Measurements from ENCODE around the gene GRK1. TPM values are rescaled to one million over a fixed set of nuclear protein-coding genes. Genes with fewer than 3 reads are reported as not detected.

The GRK1 gene
- total and polyA plus RNA-seq, 2 experiments from 2014 or later = not detected

GRCh38 chr13:113781571-113781970, 114.6 kb downstream of the GRK1 start:
- Histone ChIP-seq H3K79me2 (replicated peaks; ENCODE audit: insufficient read depth) (no peaks in the 10 kb centered on the region), H4K20me1 (replicated peaks; ENCODE audit: insufficient read depth) (no peaks in the 10 kb centered on the region), H3F3A (replicated peaks; ENCODE audit: low read depth) (no peaks in the 10 kb centered on the region), H3K27me3 (ENCODE audit: insufficient read depth) (no peaks in the 10 kb centered on the region), H3K4me1 (ENCODE audit: insufficient read depth) (no peaks in the 10 kb centered on the region), H3K4me2 (no peak overlapping the region), H3K36me3 (ENCODE audit: insufficient read depth) (no peaks in the 10 kb centered on the region), H2AFZ (no peak overlapping the region), H3K4me3 (no peak overlapping the region), H3K9me2 (ENCODE audit: insufficient read depth) (no peaks in the 10 kb centered on the region), H3K27ac (ENCODE audit: low read depth) (no peak overlapping the region)
- DNase-seq (ENCODE audit: low spot score) (no peak), ATAC-seq (no peak)
- Mint-ChIP-seq H3K27ac (no peak overlapping the region), H3K27me3 (ENCODE audit: insufficient read depth, low read depth, poor library complexity) (peaks cover 15% of the 10 kb centered on the region), H3K4me1 (peaks cover 9% of the 10 kb centered on the region; the same call in 2 of the 3 replicates), H3K9me3 (peaks cover 21% of the 10 kb centered on the region), H3K36me3 (ENCODE audit: low read depth) (peaks cover 19% of the 10 kb centered on the region), H3K4me3 (no peak overlapping the region)
- TF ChIP-seq ZNF331 (CRISPR knock-in tag; IDR thresholded peaks at IDR 0.05; ENCODE audit: low read depth) = no peak
- no peak for TF ChIP-seq NANOG (IDR thresholded peaks at IDR 0.05; ENCODE audit: borderline replicate concordance)
- TF ChIP-seq STAT1 (IDR thresholded peaks at IDR 0.05; ENCODE audit: unreplicated experiment) = no peak

- peaks cover 15% of the 10 kb centered on the region for H3K27me3 Mint-ChIP-seq (ENCODE audit: insufficient read depth, low read depth, poor library complexity)
- peak overlapping the region; percentile 22; the same call in 1 of the 2 replicates for H3K4me2 ChIP-seq
- TF ChIP-seq ZNF331 (CRISPR knock-in tag; IDR thresholded peaks at IDR 0.05; ENCODE audit: low read depth) (no peak), CREB1 (CRISPR knock-in tag; IDR thresholded peaks at IDR 0.05; ENCODE audit: low read depth) (no peak), STAT1 (IDR thresholded peaks at IDR 0.05; ENCODE audit: unreplicated experiment) (no peak), EZH2phosphoT487 (IDR thresholded peaks at IDR 0.05; ENCODE audit: unreplicated experiment) (no peak), ZNF114 (CRISPR knock-in tag; IDR thresholded peaks at IDR 0.05) (no peak), JUNB (IDR thresholded peaks at IDR 0.05; ENCODE audit: unreplicated experiment) (no peak)
- TF ChIP-seq, protein P1, sequence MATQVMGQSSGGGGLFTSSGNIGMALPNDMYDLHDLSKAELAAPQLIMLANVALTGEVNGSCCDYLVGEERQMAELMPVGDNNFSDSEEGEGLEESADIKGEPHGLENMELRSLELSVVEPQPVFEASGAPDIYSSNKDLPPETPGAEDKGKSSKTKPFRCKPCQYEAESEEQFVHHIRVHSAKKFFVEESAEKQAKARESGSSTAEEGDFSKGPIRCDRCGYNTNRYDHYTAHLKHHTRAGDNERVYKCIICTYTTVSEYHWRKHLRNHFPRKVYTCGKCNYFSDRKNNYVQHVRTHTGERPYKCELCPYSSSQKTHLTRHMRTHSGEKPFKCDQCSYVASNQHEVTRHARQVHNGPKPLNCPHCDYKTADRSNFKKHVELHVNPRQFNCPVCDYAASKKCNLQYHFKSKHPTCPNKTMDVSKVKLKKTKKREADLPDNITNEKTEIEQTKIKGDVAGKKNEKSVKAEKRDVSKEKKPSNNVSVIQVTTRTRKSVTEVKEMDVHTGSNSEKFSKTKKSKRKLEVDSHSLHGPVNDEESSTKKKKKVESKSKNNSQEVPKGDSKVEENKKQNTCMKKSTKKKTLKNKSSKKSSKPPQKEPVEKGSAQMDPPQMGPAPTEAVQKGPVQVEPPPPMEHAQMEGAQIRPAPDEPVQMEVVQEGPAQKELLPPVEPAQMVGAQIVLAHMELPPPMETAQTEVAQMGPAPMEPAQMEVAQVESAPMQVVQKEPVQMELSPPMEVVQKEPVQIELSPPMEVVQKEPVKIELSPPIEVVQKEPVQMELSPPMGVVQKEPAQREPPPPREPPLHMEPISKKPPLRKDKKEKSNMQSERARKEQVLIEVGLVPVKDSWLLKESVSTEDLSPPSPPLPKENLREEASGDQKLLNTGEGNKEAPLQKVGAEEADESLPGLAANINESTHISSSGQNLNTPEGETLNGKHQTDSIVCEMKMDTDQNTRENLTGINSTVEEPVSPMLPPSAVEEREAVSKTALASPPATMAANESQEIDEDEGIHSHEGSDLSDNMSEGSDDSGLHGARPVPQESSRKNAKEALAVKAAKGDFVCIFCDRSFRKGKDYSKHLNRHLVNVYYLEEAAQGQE (IDR thresholded peaks at IDR 0.05; ENCODE audit: unreplicated experiment) = no peak
- TF ChIP-seq, protein P2, sequence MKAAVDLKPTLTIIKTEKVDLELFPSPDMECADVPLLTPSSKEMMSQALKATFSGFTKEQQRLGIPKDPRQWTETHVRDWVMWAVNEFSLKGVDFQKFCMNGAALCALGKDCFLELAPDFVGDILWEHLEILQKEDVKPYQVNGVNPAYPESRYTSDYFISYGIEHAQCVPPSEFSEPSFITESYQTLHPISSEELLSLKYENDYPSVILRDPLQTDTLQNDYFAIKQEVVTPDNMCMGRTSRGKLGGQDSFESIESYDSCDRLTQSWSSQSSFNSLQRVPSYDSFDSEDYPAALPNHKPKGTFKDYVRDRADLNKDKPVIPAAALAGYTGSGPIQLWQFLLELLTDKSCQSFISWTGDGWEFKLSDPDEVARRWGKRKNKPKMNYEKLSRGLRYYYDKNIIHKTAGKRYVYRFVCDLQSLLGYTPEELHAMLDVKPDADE (IDR thresholded peaks at IDR 0.05) = no peak
- no peaks in the 10 kb centered on the region for H3F3A ChIP-seq (replicated peaks; ENCODE audit: low read depth)
- no peaks in the 10 kb centered on the region for H3K27me3 ChIP-seq (ENCODE audit: insufficient read depth)
- no peak overlapping the region for H3K27ac ChIP-seq (ENCODE audit: low read depth)
- no peak for DNase-seq (ENCODE audit: low spot score)
- no peak for ATAC-seq
- H3K79me2 ChIP-seq (replicated peaks; ENCODE audit: insufficient read depth) = no peaks in the 10 kb centered on the region
- peaks cover 19% of the 10 kb centered on the region for H3K36me3 Mint-ChIP-seq (ENCODE audit: low read depth)
- no peaks in the 10 kb centered on the region for H4K20me1 ChIP-seq (replicated peaks; ENCODE audit: insufficient read depth)
- no peak overlapping the region for H2AFZ ChIP-seq
- H3K27ac Mint-ChIP-seq = no peak overlapping the region
- peaks cover 21% of the 10 kb centered on the region for H3K9me3 Mint-ChIP-seq
- no peaks in the 10 kb centered on the region for H3K36me3 ChIP-seq (ENCODE audit: insufficient read depth)
- no peaks in the 10 kb centered on the region for H3K9me2 ChIP-seq (ENCODE audit: insufficient read depth)
- no peaks in the 10 kb centered on the region for H3K4me1 ChIP-seq (ENCODE audit: insufficient read depth)
- peaks cover 9% of the 10 kb centered on the region; the same call in 2 of the 3 replicates for H3K4me1 Mint-ChIP-seq
- no peak overlapping the region for H3K4me3 Mint-ChIP-seq
- H3K4me3 ChIP-seq = no peak overlapping the region
These were observed 115.5 kb downstream of the GRK1 start for GRCh38 chr13:113782472-113782871.

All from GM23338 (cell line).